Mesothelial cell of epicardium (in vitro differentiated cells): Measurements from ENCODE around the gene TLE6. TPM values are rescaled to one million over a fixed set of nuclear protein-coding genes. Genes with fewer than 3 reads are reported as not detected.
"Not testable (repeated sequence)": the region's sequence is repeated elsewhere in the genome, so short reads cannot be mapped to it uniquely, and the experiment has no call there.

Source experiments
- DNase-seq, 2 experiments: peaks; one replicate each; pipeline ENCODE4 v3.0.0; 2021; ENCODE audit warnings: low spot score in 2 of 2; ENCODE audit not compliant: unreplicated experiment in 2 of 2
- H3K27ac Mint-ChIP-seq: 2 replicates; pipeline ENCODE4 v1.8.0; 2021; ENCODE audit warnings: mixed read lengths
- H3K27me3 Mint-ChIP-seq: 2 replicates; pipeline ENCODE4 v1.8.0; 2021; ENCODE audit warnings: low read depth, mixed read lengths
- H3K36me3 Mint-ChIP-seq: 2 replicates; pipeline ENCODE4 v1.8.0; 2021; ENCODE audit warnings: mixed read lengths
- H3K4me1 Mint-ChIP-seq: 2 replicates; pipeline ENCODE4 v1.8.0; 2021; ENCODE audit warnings: mixed read lengths
- H3K4me3 Mint-ChIP-seq: 2 replicates; pipeline ENCODE4 v1.8.0; 2021; ENCODE audit warnings: mild to moderate bottlenecking, moderate library complexity, mixed read lengths
- H3K9me3 Mint-ChIP-seq: 2 replicates; pipeline ENCODE4 v1.8.0; 2021; ENCODE audit warnings: mixed read lengths
- CTCF ChIP-seq: fragments of 200-600 bp; sonication (generic); IDR thresholded peaks from one replicate; pipeline ENCODE4 v1.5.0; 2021; ENCODE audit warnings: antibody characterized with exemption; ENCODE audit not compliant: unreplicated experiment
- total RNA-seq: library from RNA; stranded (reverse); gene quantifications from 3 replicates; pipeline ENCODE4 v1.2.1, GENCODE V29; 2021

Gene TLE6
- total RNA-seq: 4.3 to 7.6 TPM (median 6.9 TPM) in 3 replicates

- peaks cover 14% of the 10 kb centered on the region for H3K27me3 Mint-ChIP-seq
- no peaks in the 10 kb centered on the region for H3K36me3 Mint-ChIP-seq
Measured at GRCh38 chr19:2977001-2977745, at the start of gene TLE6. TSS of gene TLE6 (plus strand) at chr19:2977564. CDS start at chr19:2978234, 670 bp downstream.

GRCh38 chr19:2933490-2933910 lies 43.9 kb upstream of the TLE6 start:
- no peaks in the 10 kb centered on the region for H3K4me1 Mint-ChIP-seq
- peaks cover 36% of the 10 kb centered on the region for H3K9me3 Mint-ChIP-seq

More at GRCh38 chr19:2977001-2977745, at the start of gene TLE6:
- H3K4me1 Mint-ChIP-seq: peaks cover 33% of the 10 kb centered on the region
- H3K4me3 Mint-ChIP-seq: peak within 1 kb of the TSS; percentile 86
- no peak for TF ChIP-seq CTCF
- H3K27ac Mint-ChIP-seq: peak within 1 kb of the TSS; percentile 79
- DNase-seq: peak; percentile 96 to 97
- no peaks in the 10 kb centered on the region for H3K9me3 Mint-ChIP-seq

GRCh38 chr19:2935863-2936262 lies 41.5 kb upstream of the TLE6 start:
- peaks cover 74% of the 10 kb centered on the region for H3K36me3 Mint-ChIP-seq
- not testable (repeated sequence) for H3K4me1 Mint-ChIP-seq, H3K27me3 Mint-ChIP-seq, DNase-seq, H3K4me3 Mint-ChIP-seq, H3K27ac Mint-ChIP-seq
- H3K9me3 Mint-ChIP-seq: peaks cover 31% of the 10 kb centered on the region

More at GRCh38 chr19:2933490-2933910, 43.9 kb upstream of the TLE6 start:
- DNase-seq: no peak
- TF ChIP-seq CTCF: no peak
- Mint-ChIP-seq H3K36me3 (peaks cover 72% of the 10 kb centered on the region), H3K4me3 (no peak overlapping the region), H3K27me3 (no peaks in the 10 kb centered on the region), H3K27ac (no peak overlapping the region)

GRCh38 chr19:2942928-2943640 lies 34.3 kb upstream of the TLE6 start:
- no peak for DNase-seq
- peak overlapping the region; percentile 92 for H3K4me3 Mint-ChIP-seq
- H3K27ac Mint-ChIP-seq: no peak overlapping the region
- peaks cover 19% of the 10 kb centered on the region for H3K4me1 Mint-ChIP-seq
- H3K27me3 Mint-ChIP-seq: no peaks in the 10 kb centered on the region
- H3K36me3 Mint-ChIP-seq: peaks cover 15% of the 10 kb centered on the region
- TF ChIP-seq CTCF: no peak
- no peaks in the 10 kb centered on the region for H3K9me3 Mint-ChIP-seq

- Mint-ChIP-seq H3K36me3 (peaks cover 7% of the 10 kb centered on the region), H3K27me3 (no peaks in the 10 kb centered on the region), H3K4me3 (peak overlapping the region; percentile 92), H3K27ac (peak overlapping the region; percentile 57), H3K4me1 (peaks cover 26% of the 10 kb centered on the region), H3K9me3 (no peaks in the 10 kb centered on the region)
- no peak for DNase-seq
- TF ChIP-seq CTCF: no peak
Measured at GRCh38 chr19:2944403-2944774, 33.0 kb upstream of the TLE6 start.
